ENCODE results near the gene POLR2H. TPM values are rescaled to one million over a fixed set of nuclear protein-coding genes. Genes with fewer than 3 reads are reported as not detected.

Gene POLR2H
- total RNA-seq, 1 donor from 2014 or later = 87.8 TPM

GRCh38 chr3:184316792-184317191 is 44.7 kb upstream of the POLR2H start:
- peak overlapping the region; percentile 86 for H3K4me3 Mint-ChIP-seq
- no peak for TF ChIP-seq CTCF (conservative IDR thresholded peaks at IDR 0.05)
- peaks cover 29% of the 10 kb centered on the region for H3K36me3 Mint-ChIP-seq
- no peaks in the 10 kb centered on the region for H3K27me3 Mint-ChIP-seq
- H3K27ac Mint-ChIP-seq = peak overlapping the region; percentile 88
- peaks cover 27% of the 10 kb centered on the region for H3K4me1 Mint-ChIP-seq (ENCODE audit: unreplicated experiment)
- no peak for DNase-seq (ENCODE audit: extremely low spot score, unreplicated experiment)
- H3K9me3 Mint-ChIP-seq = no peaks in the 10 kb centered on the region

- peaks cover 27% of the 10 kb centered on the region for H3K4me1 Mint-ChIP-seq (ENCODE audit: unreplicated experiment)
- no peak for TF ChIP-seq CTCF (conservative IDR thresholded peaks at IDR 0.05)
Measured at GRCh38 chr3:184317201-184317600, 44.3 kb upstream of the POLR2H start.

GRCh38 chr3:184320104-184320445 is 41.4 kb upstream of the POLR2H start:
- Mint-ChIP-seq H3K27ac (peak overlapping the region; percentile 94), H3K9me3 (no peaks in the 10 kb centered on the region), H3K4me1 (ENCODE audit: unreplicated experiment) (peaks cover 27% of the 10 kb centered on the region), H3K36me3 (peaks cover 47% of the 10 kb centered on the region), H3K4me3 (no peak overlapping the region), H3K27me3 (no peaks in the 10 kb centered on the region)
- no peak for TF ChIP-seq CTCF (conservative IDR thresholded peaks at IDR 0.05)
- DNase-seq (ENCODE audit: extremely low spot score, unreplicated experiment) = no peak

More at GRCh38 chr3:184317201-184317600, 44.3 kb upstream of the POLR2H start:
- Mint-ChIP-seq H3K4me3 (peak overlapping the region; percentile 86), H3K27ac (peak overlapping the region; percentile 88), H3K27me3 (no peaks in the 10 kb centered on the region), H3K36me3 (peaks cover 29% of the 10 kb centered on the region), H3K9me3 (no peaks in the 10 kb centered on the region)
- no peak for DNase-seq (ENCODE audit: extremely low spot score, unreplicated experiment)

- H3K4me3 Mint-ChIP-seq = no peak overlapping the region
- no peak overlapping the region for H3K27ac Mint-ChIP-seq
- H3K9me3 Mint-ChIP-seq = no peaks in the 10 kb centered on the region
- H3K4me1 Mint-ChIP-seq (ENCODE audit: unreplicated experiment) = peaks cover 19% of the 10 kb centered on the region
- no peaks in the 10 kb centered on the region for H3K27me3 Mint-ChIP-seq
- no peak for DNase-seq (ENCODE audit: extremely low spot score, unreplicated experiment)
- no peak for TF ChIP-seq CTCF (conservative IDR thresholded peaks at IDR 0.05)
- peaks cover 50% of the 10 kb centered on the region for H3K36me3 Mint-ChIP-seq
Measured at GRCh38 chr3:184321666-184322065, 39.8 kb upstream of the POLR2H start.

- peaks cover 7% of the 10 kb centered on the region for H3K4me1 Mint-ChIP-seq (ENCODE audit: unreplicated experiment)
- DNase-seq (ENCODE audit: extremely low spot score, unreplicated experiment) = no peak
- H3K27me3 Mint-ChIP-seq = no peaks in the 10 kb centered on the region
- H3K9me3 Mint-ChIP-seq = no peaks in the 10 kb centered on the region
- no peak overlapping the region for H3K4me3 Mint-ChIP-seq
- H3K27ac Mint-ChIP-seq = peak overlapping the region; percentile 16
- H3K36me3 Mint-ChIP-seq = peaks cover 44% of the 10 kb centered on the region
- TF ChIP-seq CTCF (conservative IDR thresholded peaks at IDR 0.05) = no peak
Measured at GRCh38 chr3:184322731-184323487, 38.6 kb upstream of the POLR2H start.
